Mesenteric fat pad (tissue), 1 donor: Measurements from ENCODE around the gene LUZP2. TPM values are rescaled to one million over a fixed set of nuclear protein-coding genes. Genes with fewer than 3 reads are reported as not detected.
"Not testable (repeated sequence)": the region's sequence is repeated elsewhere in the genome, so short reads cannot be mapped to it uniquely, and the experiment has no call there.

Source experiments
- DNase-seq: peaks from one replicate; pipeline ENCODE4 v3.0.0-alpha.2; 2020; ENCODE audit warnings: low spot score
- total RNA-seq: library from RNA; stranded (reverse); fragmentation: NEBNext Ultra II Directional; extraction: Animal tissue kit (Norgen Biotek cat#: 25700); gene quantifications from one replicate; pipeline ENCODE4 v1.2.1, GENCODE V29; 2021
- donor health status: DM: yes; HTN: yes; CAD: no.

Gene LUZP2
- total RNA-seq, 1 donor from 2014 or later = 0.32 TPM

- not testable (repeated sequence) for DNase-seq
Observed at GRCh38 chr11:24891845-24892492, 395.1 kb downstream of the LUZP2 start.

- DNase-seq = no peak
Observed at GRCh38 chr11:24896118-24896835, 399.4 kb downstream of the LUZP2 start.

GRCh38 chr11:24900514-24900913 is 403.7 kb downstream of the LUZP2 start:
- no peak for DNase-seq

- no peak for DNase-seq
Observed at GRCh38 chr11:24900960-24901549, 404.2 kb downstream of the LUZP2 start.

- no peak for DNase-seq
Observed at GRCh38 chr11:24903555-24903954, 406.7 kb downstream of the LUZP2 start.

GRCh38 chr11:24925091-24925490 is 428.2 kb downstream of the LUZP2 start:
- no peak for DNase-seq

- DNase-seq = no peak
Observed at GRCh38 chr11:24932110-24933000, 435.5 kb downstream of the LUZP2 start.

- DNase-seq = no peak
Observed at GRCh38 chr11:24934733-24935439, 438.0 kb downstream of the LUZP2 start.

- DNase-seq = no peak
Observed at GRCh38 chr11:24944891-24945290, 448.0 kb downstream of the LUZP2 start.

GRCh38 chr11:24949406-24949805 is 452.6 kb downstream of the LUZP2 start:
- DNase-seq = no peak

GRCh38 chr11:24963852-24964251 is 467.0 kb downstream of the LUZP2 start:
- no peak for DNase-seq

GRCh38 chr11:24965748-24966147 is 468.9 kb downstream of the LUZP2 start:
- no peak for DNase-seq

GRCh38 chr11:24993903-24994302 is 497.1 kb downstream of the LUZP2 start:
- DNase-seq = not testable (repeated sequence)

- not testable (repeated sequence) for DNase-seq
Observed at GRCh38 chr11:24999929-25000328, 503.1 kb downstream of the LUZP2 start.

GRCh38 chr11:25037431-25037830 is 540.6 kb downstream of the LUZP2 start:
- DNase-seq = no peak

GRCh38 chr11:25038131-25038530 is 541.3 kb downstream of the LUZP2 start:
- DNase-seq = no peak

- DNase-seq = no peak
Observed at GRCh38 chr11:25039165-25039564, 542.3 kb downstream of the LUZP2 start.

GRCh38 chr11:25048632-25049031 is 551.8 kb downstream of the LUZP2 start:
- DNase-seq = no peak

GRCh38 chr11:25052844-25053243 is 556.0 kb downstream of the LUZP2 start:
- DNase-seq = no peak

- no peak for DNase-seq
Observed at GRCh38 chr11:25057861-25058260, 561.0 kb downstream of the LUZP2 start.

- no peak for DNase-seq
Observed at GRCh38 chr11:25065746-25066145, 568.9 kb downstream of the LUZP2 start.
